ENCODE measurements around the gene FAM163A. TPM values are rescaled to one million over a fixed set of nuclear protein-coding genes. Genes with fewer than 3 reads are reported as not detected.

The FAM163A gene
- total RNA-seq, 1 donor, result under 0.01 TPM

GRCh38 chr1:179812501-179813292 lies 69.6 kb downstream of the FAM163A start:
- TF ChIP-seq CTCF (IDR thresholded peaks at IDR 0.05; ENCODE audit: insufficient read depth, low read depth, low read length), result no peak
- H3K4me3 ChIP-seq (ENCODE audit: low read depth, low read length), result no peak overlapping the region
- DNase-seq (ENCODE audit: low read depth), result peak; percentile 39

GRCh38 chr1:179813626-179814545 lies 70.8 kb downstream of the FAM163A start:
- H3K4me3 ChIP-seq (ENCODE audit: low read depth, low read length), result peak overlapping the region; percentile 58
- no peak for DNase-seq (ENCODE audit: low read depth)
- no peak for TF ChIP-seq CTCF (IDR thresholded peaks at IDR 0.05; ENCODE audit: insufficient read depth, low read depth, low read length)

GRCh38 chr1:179814546-179814838 lies 71.4 kb downstream of the FAM163A start:
- TF ChIP-seq CTCF (IDR thresholded peaks at IDR 0.05; ENCODE audit: insufficient read depth, low read depth, low read length), result no peak
- DNase-seq (ENCODE audit: low read depth), result no peak
- peak overlapping the region; percentile 58 for H3K4me3 ChIP-seq (ENCODE audit: low read depth, low read length)

- DNase-seq (ENCODE audit: low read depth), result no peak
- TF ChIP-seq CTCF (IDR thresholded peaks at IDR 0.05; ENCODE audit: insufficient read depth, low read depth, low read length), result no peak
- H3K4me3 ChIP-seq (ENCODE audit: low read depth, low read length), result no peak overlapping the region
These were observed 72.5 kb downstream of the FAM163A start for GRCh38 chr1:179815641-179816040.

GRCh38 chr1:179816196-179816960 lies 73.3 kb downstream of the FAM163A start:
- no peak for TF ChIP-seq CTCF (IDR thresholded peaks at IDR 0.05; ENCODE audit: insufficient read depth, low read depth, low read length)
- H3K4me3 ChIP-seq (ENCODE audit: low read depth, low read length), result no peak overlapping the region
- DNase-seq (ENCODE audit: low read depth), result no peak

GRCh38 chr1:179817056-179817455 lies 74.0 kb downstream of the FAM163A start:
- no peak overlapping the region for H3K4me3 ChIP-seq (ENCODE audit: low read depth, low read length)
- no peak for DNase-seq (ENCODE audit: low read depth)
- no peak for TF ChIP-seq CTCF (IDR thresholded peaks at IDR 0.05; ENCODE audit: insufficient read depth, low read depth, low read length)

Data from fibroblast of villous mesenchyme (primary cell).